GM19438 (cell line): ENCODE results near the gene MAP4K4.
"Not testable (repeated sequence)": the region's sequence is repeated elsewhere in the genome, so short reads cannot be mapped to it uniquely, and the experiment has no call there.

Experiments
- ATAC-seq: cut with Tn5 transposase; IDR thresholded peaks from one replicate; pipeline ENCODE4 v1.9.1; 2021; ENCODE audit warnings: low read depth; ENCODE audit not compliant: unreplicated experiment

Gene MAP4K4

DNA sequence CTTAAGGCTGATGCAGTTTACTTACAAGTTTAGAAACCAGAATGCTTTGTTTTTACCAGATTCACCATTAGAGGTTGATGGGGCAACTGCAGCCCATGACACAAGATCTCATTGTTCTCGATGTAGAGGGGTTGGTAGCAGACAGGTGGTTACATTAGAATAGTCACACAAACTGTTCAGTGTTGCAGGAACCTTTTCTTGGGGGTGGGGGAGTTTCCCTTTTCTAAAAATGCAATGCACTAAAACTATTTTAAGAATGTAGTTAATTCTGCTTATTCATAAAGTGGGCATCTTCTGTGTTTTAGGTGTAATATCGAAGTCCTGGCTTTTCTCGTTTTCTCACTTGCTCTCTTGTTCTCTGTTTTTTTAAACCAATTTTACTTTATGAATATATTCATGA, 194.9 kb downstream of the MAP4K4 start:
- no peak for ATAC-seq

DNA sequence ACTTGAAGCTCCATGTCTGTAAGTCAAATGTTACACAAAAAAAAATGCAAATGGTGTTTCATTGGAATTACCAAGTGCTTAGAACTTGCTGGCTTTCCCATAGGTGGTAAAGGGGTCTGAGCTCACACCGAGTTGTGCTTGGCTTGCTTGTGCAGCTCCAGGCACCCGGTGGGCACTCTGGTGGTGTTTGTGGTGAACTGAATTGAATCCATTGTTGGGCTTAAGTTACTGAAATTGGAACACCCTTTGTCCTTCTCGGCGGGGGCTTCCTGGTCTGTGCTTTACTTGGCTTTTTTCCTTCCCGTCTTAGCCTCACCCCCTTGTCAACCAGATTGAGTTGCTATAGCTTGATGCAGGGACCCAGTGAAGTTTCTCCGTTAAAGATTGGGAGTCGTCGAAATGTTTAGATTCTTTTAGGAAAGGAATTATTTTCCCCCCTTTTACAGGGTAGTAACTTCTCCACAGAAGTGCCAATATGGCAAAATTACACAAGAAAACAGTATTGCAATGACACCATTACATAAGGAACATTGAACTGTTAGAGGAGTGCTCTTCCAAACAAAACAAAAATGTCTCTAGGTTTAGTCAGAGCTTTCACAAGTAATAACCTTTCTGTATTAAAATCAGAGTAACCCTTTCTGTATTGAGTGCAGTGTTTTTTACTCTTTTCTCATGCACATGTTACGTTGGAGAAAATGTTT, 196.3 kb downstream of the MAP4K4 start:
- no peak for ATAC-seq

DNA sequence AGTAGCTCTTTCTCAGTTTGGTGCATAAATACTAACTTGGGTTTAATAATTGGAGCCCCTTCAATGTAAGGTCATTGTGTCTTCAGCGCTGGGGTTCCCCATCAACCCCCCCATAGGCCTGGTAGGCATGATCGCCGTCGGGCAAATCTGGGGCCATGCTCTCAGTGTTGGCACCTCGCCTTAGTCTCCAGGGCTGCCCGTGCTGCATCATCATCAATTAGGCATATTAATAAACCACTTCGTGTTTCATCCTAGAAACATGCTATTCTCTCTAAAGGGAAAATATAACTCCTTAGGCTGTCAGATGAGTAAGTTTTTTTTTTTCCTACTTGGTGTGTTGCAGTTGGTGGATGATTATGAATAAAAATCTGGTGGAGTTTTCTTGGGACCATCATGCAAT, 197.5 kb downstream of the MAP4K4 start:
- no peak for ATAC-seq

DNA sequence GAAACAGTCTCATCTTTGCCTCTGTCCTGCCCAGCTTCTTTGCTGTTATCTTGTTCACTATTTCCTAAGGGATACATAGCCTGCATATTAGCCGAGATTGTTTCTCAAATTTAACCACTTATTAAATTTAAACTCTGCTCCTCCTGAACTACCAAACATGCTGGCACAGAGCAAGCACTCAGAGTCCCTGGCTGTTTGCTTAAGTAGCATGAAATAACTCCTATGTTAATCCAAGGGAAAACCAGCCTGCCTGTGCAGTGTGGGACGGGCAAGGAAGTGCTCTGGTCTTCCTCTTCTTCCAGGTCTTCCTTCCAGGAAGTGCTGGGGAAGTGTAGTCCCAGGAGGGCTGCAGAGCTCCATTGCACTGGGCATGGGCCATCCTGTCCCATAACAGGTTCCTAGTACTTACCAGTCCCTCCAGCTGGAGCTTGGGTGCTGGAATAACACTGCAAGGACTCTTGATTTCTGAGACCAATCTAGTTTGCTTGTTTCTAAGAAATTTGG, 198.4 kb downstream of the MAP4K4 start:
- ATAC-seq = no peak

DNA sequence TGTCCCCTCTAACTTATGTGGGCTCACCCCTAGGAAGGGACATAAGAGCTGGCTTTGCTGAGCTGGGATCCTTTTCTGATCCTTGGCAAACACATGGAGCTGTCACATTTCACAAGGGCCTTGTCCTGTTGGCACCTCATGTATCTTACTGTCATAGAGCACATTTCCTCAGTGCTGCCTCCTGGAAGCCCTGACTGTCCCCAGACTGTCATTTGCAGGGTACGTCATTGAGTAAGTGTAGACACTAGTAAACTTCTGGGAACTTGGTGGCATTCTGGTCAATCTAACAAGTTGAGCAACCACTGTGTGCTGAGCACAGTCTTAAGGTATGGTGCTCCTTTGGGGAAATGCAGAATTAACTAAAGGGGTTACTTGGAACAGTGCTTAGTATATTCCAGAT, 199.8 kb downstream of the MAP4K4 start:
- no peak for ATAC-seq

DNA sequence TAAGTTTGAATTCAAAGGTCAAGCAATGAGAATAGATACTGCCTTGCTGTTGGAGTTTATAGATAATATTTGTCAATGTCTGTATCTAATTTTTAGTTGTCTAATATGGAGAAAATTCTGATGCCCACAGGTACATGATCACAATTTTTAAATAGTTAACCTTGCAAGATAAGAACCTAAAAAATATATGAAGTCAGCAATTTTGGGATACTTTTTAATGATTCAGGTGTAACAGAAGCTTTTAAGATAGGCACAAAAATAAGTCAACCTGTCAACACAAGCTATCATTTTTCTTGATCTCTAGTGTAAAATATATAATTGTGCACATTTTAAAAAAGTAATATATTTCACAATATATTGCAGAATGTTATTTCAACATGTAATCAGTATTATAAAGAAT, 201.8 kb downstream of the MAP4K4 start:
- ATAC-seq = no peak

DNA sequence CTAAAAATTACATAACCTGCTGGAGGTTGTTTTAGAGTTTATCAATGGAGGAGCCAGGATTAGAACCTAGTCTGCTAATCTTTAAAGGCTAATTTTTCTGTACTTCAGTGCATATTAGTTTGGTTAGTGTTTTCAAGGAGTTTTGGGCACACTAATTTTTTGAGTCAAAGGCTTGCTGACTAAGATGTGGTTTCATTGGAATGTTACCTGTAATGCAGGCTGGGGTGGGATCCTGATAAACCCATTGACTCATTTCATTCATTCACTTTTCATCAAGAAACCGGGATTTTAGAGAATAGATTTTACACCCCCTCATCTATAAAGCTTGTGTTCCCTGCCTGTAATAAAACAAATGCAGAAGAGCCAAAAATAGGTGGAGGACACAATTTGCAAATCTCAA, 202.4 kb downstream of the MAP4K4 start:
- ATAC-seq = no peak

DNA sequence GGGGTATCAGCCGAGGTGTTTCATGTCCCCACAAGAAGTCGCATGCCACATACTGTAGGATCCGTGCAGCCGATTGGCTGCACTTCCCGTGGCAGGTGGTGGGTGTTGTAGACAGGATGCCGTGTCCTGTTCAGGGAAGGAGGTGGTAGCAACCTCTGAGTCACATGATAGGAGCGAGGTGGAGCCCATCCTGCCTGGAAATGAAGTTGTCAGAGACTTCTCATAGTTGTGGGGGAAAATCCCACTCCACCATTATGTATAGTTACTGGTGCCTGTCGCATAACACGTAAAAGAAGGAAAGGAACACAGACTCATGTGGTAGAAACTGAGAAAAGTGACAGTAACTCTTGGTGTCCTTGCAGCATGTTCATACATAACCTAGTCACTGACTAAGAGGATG, 202.9 kb downstream of the MAP4K4 start:
- no peak for ATAC-seq

DNA sequence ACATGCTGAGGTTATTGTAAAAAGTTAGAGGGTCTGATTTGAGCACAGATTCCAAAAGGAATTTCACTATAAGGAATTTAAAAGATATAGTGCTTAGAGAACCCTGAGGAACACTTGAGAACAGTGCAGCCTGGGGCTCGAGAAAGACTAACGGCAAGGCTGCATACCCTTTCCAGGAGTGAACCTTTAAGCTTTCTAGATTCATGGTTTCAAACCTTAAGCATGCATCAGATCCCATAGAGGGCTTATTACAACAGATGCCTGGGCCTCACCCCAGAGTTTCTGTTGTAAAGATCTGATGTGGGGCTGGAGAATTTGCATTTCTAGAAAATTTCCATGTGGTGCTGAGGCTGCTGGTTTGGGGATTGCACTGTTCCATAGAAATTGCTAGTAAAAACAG, 203.7 kb downstream of the MAP4K4 start:
- no peak for ATAC-seq

DNA sequence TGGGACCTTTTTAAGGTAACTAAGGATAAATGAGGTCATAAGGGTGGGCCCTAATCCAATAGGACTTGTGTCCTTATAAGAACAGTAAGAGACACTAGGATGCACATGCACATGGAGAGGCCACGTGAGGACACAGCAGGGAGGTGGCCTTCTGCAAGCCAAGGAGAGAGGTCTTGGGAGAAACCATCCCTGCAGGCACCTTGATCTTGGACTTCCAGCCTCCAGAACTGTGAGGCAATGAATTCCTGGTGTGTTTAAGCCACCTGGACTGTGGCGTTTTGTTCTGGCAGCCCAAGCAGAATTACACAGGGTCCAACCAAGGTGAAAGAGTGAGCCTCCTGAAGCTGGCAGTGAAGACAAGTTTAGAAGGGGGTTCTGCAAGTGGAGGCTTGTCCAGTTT, 204.7 kb downstream of the MAP4K4 start:
- no peak for ATAC-seq

DNA sequence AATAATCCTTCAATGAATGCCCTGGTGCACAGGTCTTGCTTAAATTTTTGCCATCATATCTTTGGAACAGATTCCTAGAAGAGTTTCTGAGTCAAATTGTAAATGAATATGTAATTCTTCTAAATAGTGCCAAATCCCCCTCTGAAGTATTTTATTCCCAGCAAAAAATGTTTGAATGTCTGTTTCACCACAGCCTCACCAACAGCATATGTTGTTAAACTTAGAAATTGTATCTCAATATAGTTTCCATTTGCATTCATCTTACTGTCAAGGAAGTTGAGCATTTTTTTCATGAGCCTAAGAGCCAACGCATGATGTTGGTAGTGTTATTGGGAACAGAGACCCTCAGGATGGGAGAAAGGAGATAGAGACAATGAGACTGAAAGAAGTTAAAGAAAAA, 207.4 kb downstream of the MAP4K4 start:
- no peak for ATAC-seq

DNA sequence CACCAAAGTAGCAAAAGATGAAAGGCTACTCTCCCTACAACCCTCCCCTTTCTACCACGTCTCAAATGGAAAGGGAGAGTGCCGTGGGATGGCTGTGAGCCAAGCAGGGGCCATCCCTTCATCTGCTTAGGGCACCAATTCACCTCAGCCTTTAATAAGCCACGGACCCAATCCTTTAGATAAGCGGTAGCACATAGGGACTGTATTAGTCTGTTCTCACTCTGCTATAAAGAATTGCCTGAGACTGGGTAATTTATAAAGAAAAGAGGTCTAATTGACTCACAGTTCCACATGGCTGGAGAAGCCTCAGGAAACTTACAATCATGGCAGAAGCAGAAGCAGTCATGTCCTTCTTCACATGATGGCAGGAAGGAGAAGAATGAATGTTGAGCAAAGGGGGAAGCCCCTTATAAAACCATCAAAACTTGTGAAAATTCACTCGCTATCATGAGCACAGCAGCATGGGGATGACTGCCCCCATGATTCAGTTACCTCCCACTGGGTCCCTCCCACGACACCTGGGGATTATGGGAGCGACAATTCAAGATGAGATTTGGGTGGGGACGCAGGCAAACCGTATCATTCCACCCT, 208.3 kb downstream of the MAP4K4 start:
- ATAC-seq = no peak

DNA sequence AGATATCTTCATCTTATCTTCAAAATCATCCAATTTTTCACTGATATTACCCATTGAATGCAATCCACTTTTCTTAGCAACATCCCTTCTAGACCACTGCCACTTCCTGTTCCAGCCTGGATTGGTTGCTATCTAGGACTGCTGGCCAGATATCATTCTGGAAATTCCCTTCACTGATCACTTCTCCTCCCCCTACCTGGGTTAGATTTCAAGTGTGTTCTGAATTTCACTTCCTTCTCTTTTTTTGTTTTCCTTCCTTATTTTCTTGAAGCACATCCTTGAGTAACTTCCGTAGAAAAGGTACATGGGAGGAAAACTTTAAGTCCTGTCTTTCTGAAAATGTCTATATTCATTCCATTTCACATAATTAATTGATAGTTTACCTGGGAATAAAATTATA, 212.3 kb downstream of the MAP4K4 start:
- no peak for ATAC-seq

DNA sequence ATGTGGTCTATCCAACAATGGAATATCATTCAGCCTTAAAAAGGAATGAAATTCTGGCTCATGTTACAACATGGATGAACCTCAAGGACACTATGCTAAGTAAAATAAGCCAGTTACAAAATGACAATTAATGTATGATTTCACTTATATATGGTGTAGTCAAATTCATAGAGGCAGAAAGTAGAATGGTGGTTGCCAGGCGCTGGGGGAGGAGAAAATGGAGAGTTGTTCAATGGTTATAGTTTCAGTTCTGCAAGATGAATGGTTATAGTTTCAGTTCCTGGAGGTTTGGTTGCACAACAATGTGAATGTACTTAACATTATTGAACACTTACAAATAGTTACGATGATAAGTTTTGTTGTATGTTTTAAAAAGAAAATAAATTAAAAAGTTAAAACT, 215.0 kb downstream of the MAP4K4 start:
- ATAC-seq = peak; percentile 96

DNA sequence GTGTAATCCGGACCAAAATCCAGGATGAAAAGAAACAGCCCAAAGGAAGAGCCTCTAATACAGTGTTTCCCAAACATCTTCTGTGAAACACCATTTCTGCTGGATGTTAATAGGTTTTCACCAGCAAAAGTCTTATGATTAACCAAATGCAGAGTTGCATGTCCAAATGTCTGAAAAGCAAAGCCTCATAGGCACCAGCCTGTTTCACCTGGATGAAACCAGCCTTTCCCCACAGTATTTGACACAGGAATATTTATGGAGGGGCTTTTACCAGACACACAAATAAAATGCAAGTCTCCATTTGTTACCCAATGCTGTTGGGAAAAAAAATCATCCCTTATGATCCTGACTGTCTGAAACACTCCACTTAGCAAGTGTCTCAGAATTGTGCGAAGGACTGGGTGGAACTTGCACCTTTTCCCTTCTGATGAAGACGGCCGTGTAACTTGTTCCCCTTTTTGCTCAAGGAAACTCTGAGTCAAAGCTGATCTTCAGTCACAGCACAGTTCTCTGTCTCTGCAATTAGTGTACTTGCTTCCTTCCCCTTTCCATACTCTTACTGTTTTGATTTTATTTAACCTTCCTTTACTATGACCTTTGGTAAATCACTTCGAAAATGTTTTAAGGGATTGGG, 223.9 kb downstream of the MAP4K4 start:
- ATAC-seq = no peak

DNA sequence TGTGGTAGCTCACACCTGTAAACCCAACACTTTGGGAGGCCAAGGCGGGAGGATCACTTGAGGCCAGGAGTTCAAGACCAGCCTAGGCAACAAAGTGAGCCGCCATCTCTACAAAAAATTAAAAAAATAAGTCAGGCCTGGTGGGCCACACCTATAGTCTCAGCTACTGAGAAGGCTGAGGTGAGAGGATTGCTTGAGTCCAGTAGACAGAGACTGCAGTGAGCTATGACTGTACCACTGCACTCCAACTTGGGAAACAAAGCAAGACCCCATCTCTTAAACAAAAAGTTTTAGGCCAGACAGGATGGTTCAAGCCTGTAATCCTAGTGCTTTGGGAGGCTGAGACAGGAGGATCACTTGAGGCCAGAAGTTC, 224.4 kb downstream of the MAP4K4 start:
- ATAC-seq = no peak

DNA sequence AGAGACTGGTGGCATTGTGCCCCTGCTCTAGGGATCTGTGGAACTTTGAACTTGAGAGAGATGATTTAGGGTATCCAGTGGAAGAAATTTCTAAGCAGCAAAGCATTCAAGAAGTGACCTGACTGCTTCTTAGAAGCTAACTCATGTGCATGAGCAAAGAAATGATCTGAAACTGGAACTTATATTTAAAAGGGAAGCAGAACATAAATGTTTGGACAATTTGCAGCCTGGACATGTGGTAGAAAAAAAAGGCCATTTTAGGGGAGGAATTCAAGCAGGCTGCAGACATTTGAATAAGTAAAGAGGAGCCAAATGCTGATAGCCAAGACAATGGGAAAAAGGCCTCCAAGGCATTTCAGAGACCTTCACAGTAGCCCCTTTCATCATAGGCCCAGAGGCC, 226.8 kb downstream of the MAP4K4 start:
- ATAC-seq = not testable (repeated sequence)

DNA sequence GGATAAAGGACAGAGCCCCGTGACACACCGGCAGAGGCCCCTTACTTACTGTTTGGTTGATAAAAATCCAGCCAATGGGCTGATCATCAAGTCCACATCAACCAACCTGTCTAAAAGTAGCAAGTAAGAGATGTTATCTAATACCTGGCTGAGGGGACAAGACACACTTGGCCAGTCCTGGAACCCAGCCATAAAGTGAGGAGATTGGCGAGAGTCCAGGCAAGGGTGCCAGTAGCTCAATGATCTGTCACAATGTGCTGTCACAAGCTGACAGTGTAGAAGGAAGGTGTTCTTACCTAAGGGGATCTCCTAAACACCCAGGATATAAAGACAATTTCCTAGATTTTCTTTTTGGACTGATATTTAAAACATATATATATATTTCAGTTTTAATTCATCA, 232.5 kb downstream of the MAP4K4 start:
- ATAC-seq = no peak

DNA sequence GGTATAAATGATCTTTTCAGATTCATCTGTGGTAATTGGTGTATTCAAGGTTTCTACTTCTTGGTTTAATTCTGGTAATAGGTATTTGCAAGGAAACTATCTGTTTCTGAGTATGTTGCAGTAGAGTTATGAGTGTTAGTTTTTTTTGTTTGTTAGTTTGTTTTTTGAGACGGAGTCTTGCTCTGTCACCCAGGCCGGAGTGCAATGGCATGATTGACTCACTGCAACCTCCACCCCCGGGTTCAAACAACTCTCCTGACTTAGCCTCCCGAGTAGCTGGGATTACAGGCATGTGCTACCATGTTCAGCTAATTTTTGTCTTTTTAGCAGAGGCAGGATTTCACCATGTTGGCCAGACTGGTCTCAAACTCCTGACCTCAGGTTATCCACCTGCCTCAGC, 233.3 kb downstream of the MAP4K4 start:
- no peak for ATAC-seq

DNA sequence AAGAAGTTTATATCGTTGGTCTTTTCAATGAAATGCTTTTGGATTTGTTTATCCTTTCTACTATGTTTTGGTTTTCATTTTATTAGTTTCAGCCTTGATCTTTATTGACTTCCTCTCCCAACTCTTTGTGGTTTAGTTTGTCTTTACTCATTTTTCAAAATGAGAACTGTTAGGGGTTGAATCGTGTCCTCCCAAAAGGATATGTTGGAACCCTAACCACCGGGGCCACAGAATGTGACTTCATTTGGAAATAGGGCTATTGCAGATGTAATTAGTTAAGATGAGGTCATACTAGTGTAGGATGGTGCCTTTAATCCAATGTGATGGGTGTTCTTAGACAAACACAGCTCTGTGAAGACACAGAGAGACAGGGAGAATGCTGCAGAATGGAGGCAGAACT, 233.9 kb downstream of the MAP4K4 start:
- no peak for ATAC-seq

DNA sequence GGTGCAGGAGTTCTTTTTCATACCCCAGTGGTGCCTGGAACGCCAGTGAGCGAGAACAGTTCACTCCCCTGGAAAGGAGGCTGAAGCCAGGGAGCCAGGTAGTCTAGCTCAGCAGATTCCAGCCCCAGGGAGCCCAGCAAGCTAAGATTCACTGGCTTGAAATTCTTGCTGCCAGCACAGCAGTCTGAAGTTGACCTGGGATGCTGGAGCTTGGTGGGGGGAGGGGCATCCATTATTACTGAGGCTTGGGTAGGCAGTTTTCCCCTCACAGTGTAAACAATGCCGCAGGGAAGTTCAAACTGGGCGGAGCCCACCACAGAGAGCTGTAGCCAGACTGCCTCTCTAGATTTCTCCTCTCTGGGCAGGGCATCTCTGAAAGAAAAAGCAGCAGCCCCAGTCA, 238.3 kb downstream of the MAP4K4 start:
- not testable (repeated sequence) for ATAC-seq

DNA sequence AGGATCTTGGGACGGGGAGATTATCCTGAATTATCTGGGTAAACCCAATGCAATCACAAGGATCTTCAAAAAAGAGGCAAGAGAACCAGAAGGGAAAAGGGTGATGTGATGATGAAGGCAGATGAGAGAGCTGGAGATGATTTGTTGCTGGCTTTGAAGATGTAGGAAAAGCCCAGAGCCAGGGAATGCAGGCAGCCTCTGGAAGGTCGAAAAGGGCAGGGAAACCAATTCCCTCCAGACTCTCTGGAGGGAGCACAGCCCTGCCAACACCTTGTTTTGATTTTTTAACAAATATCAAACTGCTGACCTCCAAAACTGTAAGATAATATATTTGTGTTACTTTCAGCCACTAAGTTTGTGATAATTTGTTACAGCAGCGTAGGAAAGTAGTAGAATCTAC, 245.3 kb downstream of the MAP4K4 start:
- ATAC-seq = no peak
